Measurements from ENCODE around the gene NLRP6. TPM values are rescaled to one million over a fixed set of nuclear protein-coding genes. Genes with fewer than 3 reads are reported as not detected.

The NLRP6 gene
- total and polyA plus RNA-seq, 2 of the 4 experiments (the other 2 are of a cell fraction), result not detected

GRCh38 chr11:325796-326591 is 47.8 kb downstream of the NLRP6 start:
- POLR2A ChIA-PET (ENCODE audit: unreplicated experiment), result no interaction called here
- H3K56ac ChIP-seq (ENCODE audit: extremely low read depth, insufficient read depth, low read length), result no peak overlapping the region
- no peak overlapping the region for H3K27ac ChIP-seq (ENCODE audit: insufficient read depth, low read length)
- intact Hi-C loops (cut with micrococcal nuclease) (no loop called here), in situ Hi-C loops (cut with MboI; ENCODE audit: low sequenced_read_pairs) (no loop called here), dilution Hi-C loops (cut with HindIII; ENCODE audit: low sequenced_read_pairs, unreplicated experiment) (no loop called here)
- H2BK5ac ChIP-seq (ENCODE audit: low read depth, low read length, poor library complexity, severe bottlenecking), result no peak overlapping the region
- no peak overlapping the region for H2BK120ac ChIP-seq (ENCODE audit: low read depth, low read length)
- H4K8ac ChIP-seq (ENCODE audit: low read depth in 2 of 2, low read length in 2 of 2), result peak overlapping the region; percentile 49 to 84; a peak in 3 of 4 replicates
- H2AK5ac ChIP-seq (ENCODE audit: low read depth, low read length), result no peak overlapping the region; the same call in 1 of the 2 replicates
- no peaks in the 10 kb centered on the region for H3K27me3 ChIP-seq (ENCODE audit: control insufficient read depth, insufficient read depth, low read length)
- H3K9ac ChIP-seq (ENCODE audit: low read depth, low read length), result no peak overlapping the region
- peak overlapping the region; percentile 66; the same call in 1 of the 2 replicates for H3K4ac ChIP-seq (ENCODE audit: low read depth, low read length)
- DNase-seq (no peak), ATAC-seq (ENCODE audit: low read depth) (no peak)
- no peak overlapping the region for H3K23ac ChIP-seq (ENCODE audit: low read depth, low read length)
- H4K91ac ChIP-seq (ENCODE audit: insufficient read depth, low read depth, low read length), result 0 out of 2 replicates have a peak overlapping the region, but pooled peaks have one; percentile 26
- no peak for TF ChIP-seq RFX5 (IDR thresholded peaks at IDR 0.05; ENCODE audit: low read depth, low read length)
- TF ChIP-seq FOS (IDR thresholded peaks at IDR 0.05; ENCODE audit: low read depth, low read length), result no peak
- H4K20me1 ChIP-seq (ENCODE audit: insufficient read depth, low read length), result no peaks in the 10 kb centered on the region
- WGBS, 2 experiments (ENCODE audit: extremely low coverage in 2 of 2, insufficient read length in 1 of 2), result 75% methylated on average over 6 of the region's 30 CpGs; no CpG with 5 or more reads in 1 of the 2 experiments
- no peak overlapping the region for H2BK20ac ChIP-seq (ENCODE audit: low read depth, low read length)
- H3K36me3 ChIP-seq (ENCODE audit: control insufficient read depth, insufficient read depth, low read length), result no peaks in the 10 kb centered on the region
- no peak overlapping the region for H3K4me2 ChIP-seq (ENCODE audit: low read depth, low read length)
- no peak overlapping the region for H3K4me3 ChIP-seq (ENCODE audit: insufficient read depth, low read depth, low read length)
- no peaks in the 10 kb centered on the region for H3K9me3 ChIP-seq (ENCODE audit: control insufficient read depth, insufficient read depth, low read length)
- peak overlapping the region; percentile 37; the same call in 1 of the 3 replicates for H2BK15ac ChIP-seq (ENCODE audit: low read depth, low read length)
- no peaks in the 10 kb centered on the region for H3K9me1 ChIP-seq (ENCODE audit: insufficient read depth, low read length)
- no TSS peak for BruUV-seq (replicated peaks)
- CTCF ChIA-PET, result no interaction called here
- H3K79me1 ChIP-seq (ENCODE audit: low read depth in 1 of 2, low read length in 2 of 2), result no peaks in the 10 kb centered on the region; a peak in 1 of 4 replicates
- peak overlapping the region; percentile 87 for H2AFZ ChIP-seq (replicated peaks; ENCODE audit: low read length, poor library complexity)
- no peak overlapping the region for H4K5ac ChIP-seq (ENCODE audit: low read depth, low read length)
- no peak overlapping the region for H3K18ac ChIP-seq (ENCODE audit: low read depth, low read length)
- H2AK9ac ChIP-seq (replicated peaks; ENCODE audit: low read depth, low read length, poor library complexity), result peak overlapping the region; percentile 70
- H3K4me1 ChIP-seq (ENCODE audit: control insufficient read depth, insufficient read depth, low read length), result peaks cover 15% of the 10 kb centered on the region
- no peak overlapping the region; the same call in 1 of the 2 replicates for H3K14ac ChIP-seq (replicated peaks; ENCODE audit: low read depth, low read length)
